ENCODE results near the gene POLR3K. TPM values are rescaled to one million over a fixed set of nuclear protein-coding genes. Genes with fewer than 3 reads are reported as not detected.
"Not testable (repeated sequence)": the region's sequence is repeated elsewhere in the genome, so short reads cannot be mapped to it uniquely, and the experiment has no call there.

POLR3K gene
- total RNA-seq, 1 donor from 2014 or later = 9.4 TPM

DNA sequence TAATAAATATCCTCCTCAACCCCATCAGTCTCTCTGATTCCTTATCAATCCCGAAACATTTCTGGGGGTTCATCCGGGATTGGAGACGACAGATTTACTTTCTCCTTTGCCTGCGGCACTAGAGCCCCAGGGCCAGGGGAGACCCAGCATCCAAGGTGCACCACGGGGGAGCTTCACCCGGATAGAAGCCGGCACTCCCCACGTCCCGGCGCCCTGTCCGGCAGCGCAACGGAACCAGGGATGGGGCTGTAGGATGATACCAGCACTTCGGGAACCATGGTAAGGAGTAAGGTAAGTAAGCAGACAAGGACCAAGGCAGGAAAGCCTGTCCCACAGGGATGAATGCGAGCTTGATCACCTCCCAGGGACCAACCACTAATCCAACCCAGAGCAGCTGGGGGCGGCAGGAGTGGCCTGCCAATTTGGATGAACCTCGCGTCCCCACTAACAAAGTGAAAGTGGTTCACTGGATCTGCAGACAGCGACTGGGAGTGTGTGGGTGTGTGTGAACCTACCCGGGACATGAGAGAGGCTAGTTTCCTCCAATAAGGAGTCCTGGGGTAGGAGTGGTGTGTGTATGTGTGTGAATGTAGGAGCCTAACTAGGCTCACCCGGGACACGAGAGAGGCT is 11.9 kb downstream of the POLR3K start:
- TF ChIP-seq, protein P1, sequence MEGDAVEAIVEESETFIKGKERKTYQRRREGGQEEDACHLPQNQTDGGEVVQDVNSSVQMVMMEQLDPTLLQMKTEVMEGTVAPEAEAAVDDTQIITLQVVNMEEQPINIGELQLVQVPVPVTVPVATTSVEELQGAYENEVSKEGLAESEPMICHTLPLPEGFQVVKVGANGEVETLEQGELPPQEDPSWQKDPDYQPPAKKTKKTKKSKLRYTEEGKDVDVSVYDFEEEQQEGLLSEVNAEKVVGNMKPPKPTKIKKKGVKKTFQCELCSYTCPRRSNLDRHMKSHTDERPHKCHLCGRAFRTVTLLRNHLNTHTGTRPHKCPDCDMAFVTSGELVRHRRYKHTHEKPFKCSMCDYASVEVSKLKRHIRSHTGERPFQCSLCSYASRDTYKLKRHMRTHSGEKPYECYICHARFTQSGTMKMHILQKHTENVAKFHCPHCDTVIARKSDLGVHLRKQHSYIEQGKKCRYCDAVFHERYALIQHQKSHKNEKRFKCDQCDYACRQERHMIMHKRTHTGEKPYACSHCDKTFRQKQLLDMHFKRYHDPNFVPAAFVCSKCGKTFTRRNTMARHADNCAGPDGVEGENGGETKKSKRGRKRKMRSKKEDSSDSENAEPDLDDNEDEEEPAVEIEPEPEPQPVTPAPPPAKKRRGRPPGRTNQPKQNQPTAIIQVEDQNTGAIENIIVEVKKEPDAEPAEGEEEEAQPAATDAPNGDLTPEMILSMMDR (conservative IDR thresholded peaks at IDR 0.05; ENCODE audit: low read depth, low read length) = no peak
- DNase-seq (ENCODE audit: low read depth) = no peak
- H3K4me3 ChIP-seq (ENCODE audit: low read depth, low read length) = no peak overlapping the region

DNA sequence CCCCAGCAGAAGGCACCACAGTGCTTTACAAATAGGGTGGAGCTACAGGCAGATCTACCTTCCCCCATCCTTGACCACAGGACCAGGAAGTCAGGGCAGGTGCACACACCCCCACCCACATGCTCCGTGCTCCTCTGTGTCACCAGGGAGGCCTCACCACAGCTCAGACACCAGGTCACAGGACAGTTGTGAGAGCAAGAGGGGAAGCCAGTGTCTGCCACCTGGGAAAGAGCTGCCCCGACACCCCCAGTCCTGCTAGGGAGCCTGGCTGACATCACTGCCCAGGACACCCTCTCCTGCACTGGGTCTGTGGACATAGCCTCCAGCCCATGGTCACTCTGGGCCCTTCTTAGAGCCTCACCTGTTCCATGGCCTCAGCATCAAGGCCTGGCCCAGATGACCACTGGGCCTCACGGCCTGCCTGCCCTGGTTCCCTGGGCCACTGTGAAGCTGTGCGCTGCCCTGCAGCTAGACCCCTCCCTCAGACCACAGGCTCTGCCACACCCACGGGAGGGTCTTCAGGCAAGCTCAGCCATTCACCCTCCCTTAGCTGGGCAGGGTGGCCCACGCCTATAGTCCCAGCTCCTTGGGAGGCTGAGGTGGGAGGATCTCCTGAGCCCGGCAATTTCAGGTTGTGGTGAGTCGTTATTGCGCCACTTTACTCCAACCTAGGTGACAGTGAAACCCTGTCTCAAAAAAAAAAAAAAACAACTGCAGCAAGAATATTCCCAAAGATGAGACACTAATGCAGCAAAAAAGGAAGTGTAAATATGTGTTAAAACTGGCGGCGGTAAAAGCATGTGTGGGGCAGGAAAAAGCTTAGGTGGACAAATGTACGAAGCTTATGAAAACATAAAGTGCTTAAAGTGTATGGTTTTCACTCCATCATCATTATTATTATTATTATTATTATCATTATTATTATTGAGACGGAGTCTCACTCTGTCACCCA is 14.2 kb downstream of the POLR3K start:
- DNase-seq (ENCODE audit: low read depth) = no peak
- TF ChIP-seq, protein P1 (conservative IDR thresholded peaks at IDR 0.05; ENCODE audit: low read depth, low read length) = no peak
- H3K4me3 ChIP-seq (ENCODE audit: low read depth, low read length) = no peak overlapping the region

DNA sequence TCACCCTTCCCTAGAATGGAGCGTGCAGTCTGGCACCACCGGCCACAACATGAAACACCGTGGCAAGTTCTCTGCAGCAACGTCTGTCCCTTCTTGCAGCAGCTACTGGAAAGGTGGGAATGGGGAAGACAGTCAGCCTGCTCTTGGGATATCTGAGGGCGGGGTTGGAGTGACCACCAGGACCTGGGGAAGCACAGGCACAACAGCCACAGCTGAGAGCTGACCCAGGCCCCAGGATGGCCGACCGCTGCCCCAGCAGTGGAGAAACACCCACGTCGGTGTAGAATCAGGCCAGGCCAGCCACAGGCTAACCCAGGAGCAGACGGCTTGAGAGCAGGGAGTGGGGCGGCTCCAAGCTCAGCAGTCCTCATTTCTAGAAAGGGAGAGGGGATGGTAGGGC is 15.2 kb downstream of the POLR3K start:
- not testable (repeated sequence) for DNase-seq (ENCODE audit: low read depth); H3K4me3 ChIP-seq (ENCODE audit: low read depth, low read length)

DNA sequence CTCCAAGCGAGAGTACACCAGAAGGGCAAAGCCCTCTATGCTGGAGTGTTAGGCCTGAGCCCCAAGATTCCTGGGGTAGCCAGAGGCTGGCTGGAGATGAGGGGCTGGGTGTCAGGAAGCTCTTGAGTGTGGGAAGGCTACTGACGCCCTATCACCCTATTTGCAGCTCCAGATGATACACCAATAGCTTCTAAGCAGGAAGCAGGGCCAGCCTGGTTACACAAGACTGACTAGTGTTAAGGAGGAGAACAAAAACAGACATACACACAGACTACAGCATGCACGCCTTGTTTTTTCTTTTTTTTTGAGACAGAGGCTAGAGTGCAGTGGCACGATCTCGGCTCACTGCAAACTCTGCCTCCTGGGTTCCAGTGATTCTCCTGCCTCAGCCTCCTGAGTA is 15.9 kb downstream of the POLR3K start:
- no peak overlapping the region for H3K4me3 ChIP-seq (ENCODE audit: low read depth, low read length)
- TF ChIP-seq, protein P1 (conservative IDR thresholded peaks at IDR 0.05; ENCODE audit: low read depth, low read length) = no peak
- DNase-seq (ENCODE audit: low read depth) = no peak

DNA sequence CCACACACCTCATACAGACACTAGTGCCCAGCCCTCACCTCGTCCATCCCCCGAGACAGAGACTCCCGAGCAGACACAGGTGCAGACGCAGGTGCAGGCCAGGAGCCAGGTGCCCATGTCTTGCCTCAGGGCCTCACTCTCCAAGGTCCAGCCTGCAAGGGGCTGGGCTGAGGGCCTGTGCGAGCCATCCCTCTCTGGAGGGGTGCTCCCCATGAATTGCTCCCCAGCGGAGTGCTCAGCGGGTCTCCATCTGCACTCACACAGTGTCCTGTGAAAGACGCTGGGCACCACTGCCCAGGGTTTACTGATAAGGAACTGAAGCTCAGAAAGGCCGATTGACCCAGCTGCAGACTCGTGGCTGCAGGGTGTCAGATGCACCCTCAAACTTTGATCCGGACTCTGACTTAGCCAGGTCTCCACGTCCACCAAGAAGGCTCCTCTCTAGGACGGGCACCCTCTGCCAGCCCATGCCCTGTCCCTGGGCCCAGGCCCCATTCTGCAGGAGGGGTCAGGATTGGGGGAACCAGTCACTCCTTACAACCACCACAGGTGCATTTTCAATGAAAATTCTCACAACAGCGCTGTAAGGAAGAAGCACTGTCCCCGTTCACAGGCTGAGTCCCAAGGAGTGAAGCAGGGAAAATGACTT is 16.9 kb downstream of the POLR3K start:
- no peak for DNase-seq (ENCODE audit: low read depth)
- no peak overlapping the region for H3K4me3 ChIP-seq (ENCODE audit: low read depth, low read length)
- TF ChIP-seq, protein P1 (conservative IDR thresholded peaks at IDR 0.05; ENCODE audit: low read depth, low read length) = no peak

DNA sequence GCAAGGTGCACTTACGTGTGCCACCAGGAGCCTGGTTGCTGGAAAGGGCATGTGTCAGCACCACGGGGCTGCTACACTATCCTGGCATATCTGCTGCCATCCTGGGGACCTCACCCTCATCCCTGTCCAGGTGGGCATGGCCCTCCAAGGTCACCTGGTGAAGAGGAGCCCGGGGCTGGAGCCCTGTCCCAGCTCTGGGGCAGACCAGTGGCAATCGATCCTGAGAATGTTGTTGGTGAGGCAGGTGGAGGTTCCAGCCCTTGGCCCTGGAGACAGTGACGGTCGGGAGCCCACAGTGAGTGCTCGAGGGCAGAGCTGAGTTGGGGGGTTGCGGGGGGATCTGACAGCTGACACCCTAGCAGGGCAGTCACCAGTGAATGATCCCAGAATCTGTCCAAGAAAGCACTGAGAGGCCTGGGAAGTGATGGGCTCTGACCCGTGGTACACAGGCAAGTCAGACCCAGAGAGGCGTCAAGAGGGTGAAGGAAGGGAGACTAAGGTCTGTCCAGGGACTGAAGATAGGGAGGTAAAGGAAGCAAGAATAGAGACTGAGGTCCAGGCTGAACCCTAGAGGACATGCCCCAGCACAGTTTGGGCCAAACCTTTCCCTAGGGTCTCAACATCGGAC is 17.6 kb downstream of the POLR3K start:
- no peak for DNase-seq (ENCODE audit: low read depth)
- TF ChIP-seq, protein P1 (conservative IDR thresholded peaks at IDR 0.05; ENCODE audit: low read depth, low read length) = no peak
- no peak overlapping the region for H3K4me3 ChIP-seq (ENCODE audit: low read depth, low read length)
